ENCODE results near the gene MICAL2. TPM values are rescaled to one million over a fixed set of nuclear protein-coding genes. Genes with fewer than 3 reads are reported as not detected.

The MICAL2 gene
- total and polyA plus RNA-seq, 2 donors = 17.3 to 26.8 TPM

DNA sequence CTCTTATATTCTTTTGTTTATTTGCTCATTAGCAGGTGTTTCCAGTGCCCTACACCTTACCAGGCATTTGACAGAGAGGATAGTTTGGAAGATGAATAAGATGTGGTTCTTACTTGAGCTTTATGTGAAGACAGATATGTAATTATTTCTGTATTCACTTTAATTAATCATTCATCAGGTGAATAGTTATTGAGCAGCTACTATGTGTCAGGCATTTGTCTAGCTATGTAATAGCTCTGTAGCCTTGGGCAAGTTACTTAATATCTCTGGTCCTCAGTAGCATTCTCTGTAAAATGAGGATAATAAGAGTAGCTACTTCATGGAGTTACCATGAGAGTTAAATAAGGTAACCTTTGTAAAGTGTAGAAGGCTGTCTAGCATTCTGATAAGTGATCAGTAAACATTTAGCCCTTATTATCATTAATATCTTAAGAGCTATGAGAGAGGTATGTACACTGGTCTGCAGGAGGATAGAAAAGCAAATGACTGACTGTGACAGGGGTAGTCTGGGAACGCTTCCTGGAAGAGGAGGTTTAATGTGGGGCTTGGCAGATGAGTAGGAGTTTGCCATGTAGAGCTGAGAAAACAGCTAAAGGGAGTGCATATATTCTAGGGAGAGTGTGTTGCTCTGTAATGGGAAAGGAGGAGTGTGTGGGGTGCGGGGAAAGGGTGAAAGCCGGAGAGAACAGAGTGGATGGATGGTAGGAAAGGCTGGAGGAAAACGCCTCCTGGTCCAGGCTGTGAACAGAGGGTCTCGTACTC lies 56.1 kb downstream of the MICAL2 start:
- H3K4me1 ChIP-seq (ENCODE audit: control insufficient read depth in 2 of 2, insufficient read depth in 2 of 2, low read length in 2 of 2) = peaks cover 0 to 3% of the 10 kb centered on the region in 2 donors
- WGBS = 98% methylated on average over 5 of the region's 5 CpGs
- H3K4me3 ChIP-seq (ENCODE audit: low read length in 2 of 2) = no peak overlapping the region
- no peaks in the 10 kb centered on the region for H3K36me3 ChIP-seq (ENCODE audit: control insufficient read depth in 2 of 2, insufficient read depth in 2 of 2, low read length in 1 of 2)
- no peaks in the 10 kb centered on the region for H3K27me3 ChIP-seq (ENCODE audit: control insufficient read depth in 2 of 2, insufficient read depth in 1 of 2, low read length in 1 of 2)
- no peak for DNase-seq (ENCODE audit: low read depth in 6 of 9, low spot score in 9 of 9)
- no peak overlapping the region for H3K27ac ChIP-seq (ENCODE audit: low read depth in 1 of 2, low read length in 1 of 2)
- H3K9me3 ChIP-seq (ENCODE audit: control insufficient read depth in 2 of 2, insufficient read depth in 1 of 2, low read length in 1 of 2) = no peaks in the 10 kb centered on the region

DNA sequence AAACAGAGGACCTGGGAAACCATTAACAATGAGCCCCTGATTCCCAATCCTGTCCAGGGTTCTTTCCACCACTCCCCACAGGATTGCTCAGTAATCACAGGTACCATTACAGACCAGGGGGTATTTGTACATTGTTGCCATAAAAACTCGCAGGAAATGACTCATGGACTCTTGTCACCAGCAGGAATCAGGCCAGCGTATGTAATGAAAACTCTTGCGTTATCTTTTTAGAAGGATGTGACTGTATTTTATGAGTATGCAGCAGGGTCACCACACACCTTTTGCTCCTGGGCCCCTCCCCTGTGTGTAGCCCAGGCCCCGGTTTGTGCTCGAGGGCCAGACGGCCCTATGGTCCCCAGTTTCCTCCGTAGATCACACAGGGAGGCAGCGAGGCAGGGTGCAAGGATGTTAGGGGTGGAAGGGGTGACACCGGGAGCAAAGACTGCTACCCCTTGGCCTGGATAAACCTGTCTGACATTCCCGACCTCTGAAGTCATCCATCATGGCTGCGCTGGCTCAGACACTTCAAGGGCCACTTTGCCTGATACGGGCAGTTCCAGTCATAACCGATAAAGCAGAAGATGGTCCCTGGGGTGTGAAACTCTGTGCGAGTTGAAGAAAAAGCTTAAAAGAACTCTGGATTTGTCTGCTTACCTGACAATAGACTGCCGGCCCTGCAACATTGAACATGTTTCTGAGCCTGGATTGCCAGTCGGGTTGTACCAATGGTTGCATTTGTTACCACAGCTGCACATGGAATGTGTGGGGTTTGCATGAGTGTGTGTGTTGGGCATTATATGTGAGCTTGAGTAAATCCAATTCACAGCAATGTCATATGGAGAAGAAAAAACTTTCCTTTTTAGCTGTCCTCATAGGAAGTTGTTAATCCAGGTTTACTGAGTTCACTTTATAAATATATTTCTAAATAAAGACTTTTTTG lies 56.9 kb downstream of the MICAL2 start:
- H3K4me1 ChIP-seq (ENCODE audit: control insufficient read depth in 2 of 2, insufficient read depth in 2 of 2, low read length in 2 of 2) = peaks cover 0 to 3% of the 10 kb centered on the region in 2 donors
- no peak for DNase-seq (ENCODE audit: low read depth in 6 of 9, low spot score in 9 of 9)
- no peaks in the 10 kb centered on the region for H3K9me3 ChIP-seq (ENCODE audit: control insufficient read depth in 2 of 2, insufficient read depth in 1 of 2, low read length in 1 of 2)
- no peaks in the 10 kb centered on the region for H3K36me3 ChIP-seq (ENCODE audit: control insufficient read depth in 2 of 2, insufficient read depth in 2 of 2, low read length in 1 of 2)
- 91% methylated on average over 16 of the region's 16 CpGs for WGBS
- H3K27ac ChIP-seq (ENCODE audit: low read depth in 1 of 2, low read length in 1 of 2) = no peak overlapping the region
- no peaks in the 10 kb centered on the region for H3K27me3 ChIP-seq (ENCODE audit: control insufficient read depth in 2 of 2, insufficient read depth in 1 of 2, low read length in 1 of 2)
- no peak overlapping the region for H3K4me3 ChIP-seq (ENCODE audit: low read length in 2 of 2)

DNA sequence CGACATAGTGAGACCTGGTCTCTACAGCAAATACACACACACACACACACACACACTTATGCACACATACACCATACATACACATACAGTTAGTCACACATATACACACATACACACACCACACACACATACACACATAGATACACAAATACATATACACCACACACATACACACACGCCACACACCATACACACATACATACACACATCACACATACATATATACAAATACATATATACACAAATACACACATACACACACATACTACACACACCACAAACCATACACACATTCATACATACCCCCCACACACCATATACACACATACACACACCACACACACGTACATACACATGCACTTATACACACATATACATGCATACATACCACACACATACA lies 57.7 kb downstream of the MICAL2 start:
- Histone ChIP-seq H3K27ac (ENCODE audit: low read depth in 1 of 2, low read length in 1 of 2) (no peak overlapping the region), H3K27me3 (ENCODE audit: control insufficient read depth in 2 of 2, insufficient read depth in 1 of 2, low read length in 1 of 2) (no peaks in the 10 kb centered on the region), H3K4me3 (ENCODE audit: low read length in 2 of 2) (no peak overlapping the region), H3K9me3 (ENCODE audit: control insufficient read depth in 2 of 2, insufficient read depth in 1 of 2, low read length in 1 of 2) (no peaks in the 10 kb centered on the region), H3K36me3 (ENCODE audit: control insufficient read depth in 2 of 2, insufficient read depth in 2 of 2, low read length in 1 of 2) (no peaks in the 10 kb centered on the region), H3K4me1 (ENCODE audit: control insufficient read depth in 2 of 2, insufficient read depth in 2 of 2, low read length in 2 of 2) (peaks cover 0 to 3% of the 10 kb centered on the region in 2 donors)
- no peak for DNase-seq (ENCODE audit: low read depth in 6 of 9, low spot score in 9 of 9)
- WGBS = 98% methylated on average over 3 of the region's 3 CpGs

DNA sequence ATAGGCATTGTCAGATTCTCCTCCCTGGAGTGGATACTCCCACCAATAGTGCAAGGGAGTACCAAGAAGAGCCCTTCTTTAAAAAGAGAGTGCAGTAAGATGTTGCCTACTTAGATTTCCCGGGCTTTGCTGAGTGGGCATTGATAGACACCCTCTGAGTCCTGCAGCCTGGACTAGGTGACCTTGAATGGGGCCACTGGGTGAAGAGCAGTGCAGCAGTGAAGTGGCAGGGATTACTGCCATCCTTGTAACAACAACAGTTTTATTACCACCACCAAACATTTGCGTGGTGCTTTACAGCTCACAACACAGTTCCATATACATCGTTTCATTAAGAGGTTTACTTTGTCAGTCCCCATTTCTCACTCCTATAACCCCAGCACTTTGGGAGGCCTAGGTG lies 59.4 kb downstream of the MICAL2 start:
- WGBS = 98% methylated on average over 3 of the region's 3 CpGs
- no peak for DNase-seq (ENCODE audit: low read depth in 6 of 9, low spot score in 9 of 9)
- Histone ChIP-seq H3K4me1 (ENCODE audit: control insufficient read depth in 2 of 2, insufficient read depth in 2 of 2, low read length in 2 of 2) (no peaks in the 10 kb centered on the region), H3K36me3 (ENCODE audit: control insufficient read depth in 2 of 2, insufficient read depth in 2 of 2, low read length in 1 of 2) (no peaks in the 10 kb centered on the region), H3K9me3 (ENCODE audit: control insufficient read depth in 2 of 2, insufficient read depth in 1 of 2, low read length in 1 of 2) (no peaks in the 10 kb centered on the region), H3K27me3 (ENCODE audit: control insufficient read depth in 2 of 2, insufficient read depth in 1 of 2, low read length in 1 of 2) (no peaks in the 10 kb centered on the region), H3K4me3 (ENCODE audit: low read length in 2 of 2) (no peak overlapping the region), H3K27ac (ENCODE audit: low read depth in 1 of 2, low read length in 1 of 2) (no peak overlapping the region)

DNA sequence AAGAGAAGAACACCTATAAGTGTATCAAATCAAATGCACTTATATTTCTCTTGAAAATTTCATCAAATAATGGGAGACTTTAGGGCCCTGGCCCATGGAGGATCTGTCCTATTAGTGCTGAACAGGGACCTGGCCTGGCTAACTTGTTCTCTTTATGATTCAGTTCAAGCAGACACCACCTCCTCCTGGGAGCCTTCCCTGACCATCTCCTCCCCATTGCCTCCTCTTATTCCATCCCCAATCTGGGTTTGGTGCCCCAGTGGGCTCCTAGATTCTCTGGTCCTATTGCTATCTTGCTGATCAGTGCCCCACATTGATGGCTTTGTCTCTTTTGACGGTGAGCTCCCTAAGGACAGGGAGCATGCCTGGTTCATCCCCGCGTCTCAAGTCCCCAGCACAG lies 60.1 kb downstream of the MICAL2 start:
- no peak for DNase-seq (ENCODE audit: low read depth in 6 of 9, low spot score in 9 of 9)
- H3K4me1 ChIP-seq (ENCODE audit: control insufficient read depth in 2 of 2, insufficient read depth in 2 of 2, low read length in 2 of 2) = peaks cover 0 to under 1% of the 10 kb centered on the region in 2 donors
- H3K36me3 ChIP-seq (ENCODE audit: control insufficient read depth in 2 of 2, insufficient read depth in 2 of 2, low read length in 1 of 2) = no peaks in the 10 kb centered on the region
- H3K27me3 ChIP-seq (ENCODE audit: control insufficient read depth in 2 of 2, insufficient read depth in 1 of 2, low read length in 1 of 2) = no peaks in the 10 kb centered on the region
- H3K27ac ChIP-seq (ENCODE audit: low read depth in 1 of 2, low read length in 1 of 2) = no peak overlapping the region
- H3K4me3 ChIP-seq (ENCODE audit: low read length in 2 of 2) = no peak overlapping the region
- H3K9me3 ChIP-seq (ENCODE audit: control insufficient read depth in 2 of 2, insufficient read depth in 1 of 2, low read length in 1 of 2) = no peaks in the 10 kb centered on the region
- WGBS = 97% methylated on average over 3 of the region's 3 CpGs

DNA sequence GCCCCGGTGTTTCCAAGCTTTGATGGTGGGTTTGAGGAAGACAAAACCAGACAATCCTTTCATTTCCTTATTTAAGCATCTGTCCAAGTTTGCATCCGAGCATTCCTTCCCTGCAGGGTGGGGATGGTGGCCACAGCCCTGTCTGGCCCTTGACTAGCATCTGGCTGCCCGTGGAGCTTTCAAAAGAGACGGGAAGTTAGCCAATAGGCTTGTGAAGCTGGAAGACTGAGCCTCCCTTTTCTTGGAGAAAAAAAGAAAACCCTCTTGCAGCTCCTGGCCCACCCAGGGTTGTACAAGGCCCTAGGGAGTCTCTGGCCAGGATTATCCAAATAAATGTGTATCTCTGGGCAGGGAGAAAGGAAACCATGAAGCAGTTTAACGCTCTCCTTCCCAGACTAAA lies 60.6 kb downstream of the MICAL2 start:
- H3K9me3 ChIP-seq (ENCODE audit: control insufficient read depth in 2 of 2, insufficient read depth in 1 of 2, low read length in 1 of 2) = no peaks in the 10 kb centered on the region
- no peaks in the 10 kb centered on the region for H3K27me3 ChIP-seq (ENCODE audit: control insufficient read depth in 2 of 2, insufficient read depth in 1 of 2, low read length in 1 of 2)
- H3K4me1 ChIP-seq (ENCODE audit: control insufficient read depth in 2 of 2, insufficient read depth in 2 of 2, low read length in 2 of 2) = peaks cover 0 to 3% of the 10 kb centered on the region in 2 donors
- H3K27ac ChIP-seq (ENCODE audit: low read depth in 1 of 2, low read length in 1 of 2) = no peak overlapping the region
- H3K4me3 ChIP-seq (ENCODE audit: low read length in 2 of 2) = no peak overlapping the region
- DNase-seq (ENCODE audit: low read depth in 6 of 9, low spot score in 9 of 9) = no peak
- WGBS = 93% methylated on average over 5 of the region's 5 CpGs
- no peaks in the 10 kb centered on the region for H3K36me3 ChIP-seq (ENCODE audit: control insufficient read depth in 2 of 2, insufficient read depth in 2 of 2, low read length in 1 of 2)

DNA sequence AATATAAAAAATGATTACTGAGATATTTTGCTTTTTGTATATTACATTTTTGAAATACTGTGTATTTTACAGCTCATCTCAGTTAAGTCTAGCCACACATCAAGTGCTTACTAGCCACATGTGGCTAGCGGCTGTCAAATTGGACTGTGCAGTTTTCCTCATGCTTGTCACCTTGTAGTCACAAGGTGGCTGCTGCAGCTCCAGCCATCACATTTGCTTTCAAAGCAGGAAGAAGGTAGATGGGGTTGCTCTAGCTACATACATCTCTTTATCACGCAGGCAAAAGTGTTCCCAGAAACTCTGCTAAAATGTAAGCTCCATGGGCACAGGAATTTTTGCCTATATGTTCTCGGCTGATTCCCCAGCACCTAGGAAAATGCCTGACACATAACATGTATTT lies 61.5 kb downstream of the MICAL2 start:
- Histone ChIP-seq H3K9me3 (ENCODE audit: control insufficient read depth in 2 of 2, insufficient read depth in 1 of 2, low read length in 1 of 2) (no peaks in the 10 kb centered on the region), H3K27me3 (ENCODE audit: control insufficient read depth in 2 of 2, insufficient read depth in 1 of 2, low read length in 1 of 2) (no peaks in the 10 kb centered on the region), H3K36me3 (ENCODE audit: control insufficient read depth in 2 of 2, insufficient read depth in 2 of 2, low read length in 1 of 2) (no peaks in the 10 kb centered on the region), H3K4me1 (ENCODE audit: control insufficient read depth in 2 of 2, insufficient read depth in 2 of 2, low read length in 2 of 2) (peaks cover 0 to 3% of the 10 kb centered on the region in 2 donors), H3K4me3 (ENCODE audit: low read length in 2 of 2) (no peak overlapping the region), H3K27ac (ENCODE audit: low read depth in 1 of 2, low read length in 1 of 2) (no peak overlapping the region)
- no peak for DNase-seq (ENCODE audit: low read depth in 6 of 9, low spot score in 9 of 9)
- WGBS = over 99% methylated on average over 3 of the region's 3 CpGs

DNA sequence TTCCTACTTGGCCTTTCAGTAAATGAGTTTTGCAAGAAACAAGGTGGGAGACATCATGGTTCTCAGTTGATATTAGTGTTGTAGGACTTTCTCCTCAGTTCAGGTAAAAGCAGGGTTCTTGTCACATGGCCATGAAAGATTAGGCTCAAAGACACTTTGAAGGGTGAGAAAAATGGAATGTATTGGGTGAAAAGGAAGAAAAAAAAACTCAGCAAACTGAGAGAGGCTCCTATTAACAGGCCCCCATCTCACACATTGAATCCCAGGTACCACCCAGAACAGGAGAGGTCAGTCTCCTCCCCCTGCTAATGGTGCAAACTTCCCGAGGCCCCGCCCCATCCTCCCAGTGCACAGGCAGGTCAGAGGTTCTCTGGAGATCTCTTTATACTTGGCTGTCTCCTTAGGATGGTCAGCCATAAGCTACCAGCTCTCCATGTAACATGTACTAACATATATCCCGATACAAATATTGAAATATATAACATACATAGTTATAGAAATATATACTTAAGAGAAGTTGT lies 62.2 kb downstream of the MICAL2 start:
- 94% methylated on average over 3 of the region's 3 CpGs for WGBS

DNA sequence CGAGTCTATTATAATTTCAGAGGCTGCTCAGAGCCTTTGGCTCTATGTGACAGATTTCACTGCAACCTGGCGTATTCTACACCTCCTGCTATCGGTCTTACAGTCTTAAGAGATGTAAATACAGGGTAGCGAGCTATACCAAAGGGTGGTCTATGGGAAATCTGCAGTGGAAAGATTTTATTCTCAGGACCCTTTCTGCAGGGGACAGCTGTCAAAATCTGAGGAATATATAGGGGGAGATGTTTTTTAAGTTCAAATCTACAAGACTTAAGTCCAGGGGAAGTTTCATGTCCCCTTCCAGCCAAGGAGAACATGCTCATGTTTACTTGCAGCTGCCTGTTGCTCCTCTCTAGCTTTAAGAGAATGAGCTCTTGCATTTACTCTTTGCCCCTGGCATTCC lies 62.7 kb downstream of the MICAL2 start:
- DNase-seq (ENCODE audit: low read depth in 6 of 9, low spot score in 9 of 9) = no peak
- H3K4me1 ChIP-seq (ENCODE audit: control insufficient read depth in 2 of 2, insufficient read depth in 2 of 2, low read length in 2 of 2) = peaks cover 5 to 8% of the 10 kb centered on the region in 2 donors
- H3K27ac ChIP-seq (ENCODE audit: low read depth in 1 of 2, low read length in 1 of 2) = no peak overlapping the region
- no peaks in the 10 kb centered on the region for H3K27me3 ChIP-seq (ENCODE audit: control insufficient read depth in 2 of 2, insufficient read depth in 1 of 2, low read length in 1 of 2)
- no peaks in the 10 kb centered on the region for H3K9me3 ChIP-seq (ENCODE audit: control insufficient read depth in 2 of 2, insufficient read depth in 1 of 2, low read length in 1 of 2)
- no peaks in the 10 kb centered on the region for H3K36me3 ChIP-seq (ENCODE audit: control insufficient read depth in 2 of 2, insufficient read depth in 2 of 2, low read length in 1 of 2)
- H3K4me3 ChIP-seq (ENCODE audit: low read length in 2 of 2) = no peak overlapping the region
- WGBS = 97% methylated on average over 4 of the region's 4 CpGs

More for the DNA sequence above, 62.2 kb downstream of the MICAL2 start:
- no peak for DNase-seq (ENCODE audit: low read depth in 6 of 9, low spot score in 9 of 9)
- no peak overlapping the region for H3K27ac ChIP-seq (ENCODE audit: low read depth in 1 of 2, low read length in 1 of 2)
- peaks cover 0 to 3% of the 10 kb centered on the region in 2 donors for H3K4me1 ChIP-seq (ENCODE audit: control insufficient read depth in 2 of 2, insufficient read depth in 2 of 2, low read length in 2 of 2)
- no peak overlapping the region for H3K4me3 ChIP-seq (ENCODE audit: low read length in 2 of 2)
- H3K36me3 ChIP-seq (ENCODE audit: control insufficient read depth in 2 of 2, insufficient read depth in 2 of 2, low read length in 1 of 2) = no peaks in the 10 kb centered on the region
- H3K9me3 ChIP-seq (ENCODE audit: control insufficient read depth in 2 of 2, insufficient read depth in 1 of 2, low read length in 1 of 2) = no peaks in the 10 kb centered on the region
- H3K27me3 ChIP-seq (ENCODE audit: control insufficient read depth in 2 of 2, insufficient read depth in 1 of 2, low read length in 1 of 2) = no peaks in the 10 kb centered on the region

Data from thymus (tissue), 11 donors.